MCF 10A (cell line): ENCODE data around the gene C1orf115. TPM values are rescaled to one million over a fixed set of nuclear protein-coding genes. Genes with fewer than 3 reads are reported as not detected.

Experiments
- BruUV-seq: library from RNA; stranded (reverse); fragments of 400-500 nt; replicated peaks from 2 replicates; lab custom pipeline; 2021; lab: Mats Ljungman, UMichigan
- CTCF ChIA-PET: fragments of 300-600 bp; sonication (Branson Sonifier 250); formaldehyde crosslinking; extraction: SDS; loops from one replicate; lab custom pipeline; 2021; ENCODE audit warnings: antibody characterized with exemption, inconsistent platforms; lab: Yijun Ruan, JAX
- POLR2A ChIA-PET: fragments of 300-600, 350-650 bp; sonication (Branson Sonifier 250); formaldehyde crosslinking; extraction: SDS; loops from one replicate; lab custom pipeline; 2020; ENCODE audit warnings: antibody characterized with exemption, inconsistent platforms; lab: Yijun Ruan, JAX
- DNase-seq: peaks from one replicate; pipeline ENCODE4 v3.0.0-alpha.2; 2018; ENCODE audit not compliant: unreplicated experiment
- H3K27ac Mint-ChIP-seq: one replicate; pipeline ENCODE4 v1.8.0; 2022; ENCODE audit warnings: mild to moderate bottlenecking, low read depth, mixed read lengths; ENCODE audit not compliant: unreplicated experiment
- H3K27me3 Mint-ChIP-seq: one replicate; pipeline ENCODE4 v1.8.0; 2022; ENCODE audit warnings: mixed read lengths; ENCODE audit not compliant: insufficient read depth, unreplicated experiment
- H3K36me3 Mint-ChIP-seq: one replicate; pipeline ENCODE4 v1.8.0; 2022; ENCODE audit warnings: mild to moderate bottlenecking, moderate library complexity, mixed read lengths; ENCODE audit not compliant: insufficient read depth, unreplicated experiment
- H3K4me1 Mint-ChIP-seq: one replicate; pipeline ENCODE4 v1.8.0; 2022; ENCODE audit warnings: mixed read lengths; ENCODE audit not compliant: insufficient read depth, unreplicated experiment
- H3K4me3 Mint-ChIP-seq: one replicate; pipeline ENCODE4 v1.8.0; 2022; ENCODE audit warnings: mild to moderate bottlenecking, moderate library complexity, mixed read lengths; ENCODE audit not compliant: unreplicated experiment
- H3K9me3 Mint-ChIP-seq: one replicate; pipeline ENCODE4 v1.8.0; 2022; ENCODE audit warnings: mixed read lengths; ENCODE audit not compliant: unreplicated experiment
- intact Hi-C: fragments of 100-400 bp; cut with micrococcal nuclease; formaldehyde crosslinking; loops from 2 replicates; pipeline ENCODE4 v1.14.1; 2022
- total RNA-seq: library from RNA; stranded (reverse); gene quantifications from 2 replicates; pipeline ENCODE4 v1.2.3, GENCODE V29; 2022
- TF ChIP-seq, protein P1 (sequence below): fragments of 200-600 bp; IDR thresholded peaks from one replicate; pipeline ENCODE4 v1.8.0; 2022; ENCODE audit warnings: antibody characterized with exemption, mild to moderate bottlenecking; ENCODE audit not compliant: unreplicated experiment

Gene C1orf115
- total RNA-seq, 1 experiment from 2014 or later, result 1.6 TPM

- intact Hi-C loops, result no loop called here
- H3K27me3 Mint-ChIP-seq, result no peaks in the 10 kb centered on the region
Measured at GRCh38 chr1:220692436-220693228, 2.5 kb downstream of the C1orf115 start.

GRCh38 chr1:220694866-220695382, 4.8 kb downstream of the C1orf115 start:
- no peaks in the 10 kb centered on the region for H3K9me3 Mint-ChIP-seq
- H3K4me1 Mint-ChIP-seq, result peaks cover 3% of the 10 kb centered on the region
- TF ChIP-seq, protein P1, sequence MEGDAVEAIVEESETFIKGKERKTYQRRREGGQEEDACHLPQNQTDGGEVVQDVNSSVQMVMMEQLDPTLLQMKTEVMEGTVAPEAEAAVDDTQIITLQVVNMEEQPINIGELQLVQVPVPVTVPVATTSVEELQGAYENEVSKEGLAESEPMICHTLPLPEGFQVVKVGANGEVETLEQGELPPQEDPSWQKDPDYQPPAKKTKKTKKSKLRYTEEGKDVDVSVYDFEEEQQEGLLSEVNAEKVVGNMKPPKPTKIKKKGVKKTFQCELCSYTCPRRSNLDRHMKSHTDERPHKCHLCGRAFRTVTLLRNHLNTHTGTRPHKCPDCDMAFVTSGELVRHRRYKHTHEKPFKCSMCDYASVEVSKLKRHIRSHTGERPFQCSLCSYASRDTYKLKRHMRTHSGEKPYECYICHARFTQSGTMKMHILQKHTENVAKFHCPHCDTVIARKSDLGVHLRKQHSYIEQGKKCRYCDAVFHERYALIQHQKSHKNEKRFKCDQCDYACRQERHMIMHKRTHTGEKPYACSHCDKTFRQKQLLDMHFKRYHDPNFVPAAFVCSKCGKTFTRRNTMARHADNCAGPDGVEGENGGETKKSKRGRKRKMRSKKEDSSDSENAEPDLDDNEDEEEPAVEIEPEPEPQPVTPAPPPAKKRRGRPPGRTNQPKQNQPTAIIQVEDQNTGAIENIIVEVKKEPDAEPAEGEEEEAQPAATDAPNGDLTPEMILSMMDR, result no peak
- no TSS peak for BruUV-seq
- H3K36me3 Mint-ChIP-seq, result no peaks in the 10 kb centered on the region
- no peak overlapping the region for H3K4me3 Mint-ChIP-seq
- DNase-seq, result no peak
- CTCF ChIA-PET, result interaction anchor here (0.5 to 5.1 kb wide), 7 partner anchors 8 to 414 kb away, joined by 3 to 35 read pairs (median 20); no protein-coding TSS in a partner anchor
- POLR2A ChIA-PET, result no interaction called here
- no peaks in the 10 kb centered on the region for H3K27me3 Mint-ChIP-seq
- intact Hi-C loops, result no loop called here
- H3K27ac Mint-ChIP-seq, result no peak overlapping the region

More at GRCh38 chr1:220692436-220693228, 2.5 kb downstream of the C1orf115 start:
- no peaks in the 10 kb centered on the region for H3K9me3 Mint-ChIP-seq
- TF ChIP-seq, protein P1, result no peak
- DNase-seq, result no peak
- H3K36me3 Mint-ChIP-seq, result no peaks in the 10 kb centered on the region
- CTCF ChIA-PET, result interaction anchor here (0.6 to 5.1 kb wide), 14 partner anchors 10 to 699 kb away, joined by 3 to 35 read pairs (median 10); no protein-coding TSS in a partner anchor
- no TSS peak for BruUV-seq
- POLR2A ChIA-PET, result interaction anchor here (0.6 to 0.8 kb wide), 2 partner anchors 116 to 425 kb away, joined by 3 read pairs; no protein-coding TSS in a partner anchor
- H3K4me1 Mint-ChIP-seq, result peaks cover 7% of the 10 kb centered on the region
- H3K4me3 Mint-ChIP-seq, result no peak overlapping the region
- no peak overlapping the region for H3K27ac Mint-ChIP-seq

DNA sequence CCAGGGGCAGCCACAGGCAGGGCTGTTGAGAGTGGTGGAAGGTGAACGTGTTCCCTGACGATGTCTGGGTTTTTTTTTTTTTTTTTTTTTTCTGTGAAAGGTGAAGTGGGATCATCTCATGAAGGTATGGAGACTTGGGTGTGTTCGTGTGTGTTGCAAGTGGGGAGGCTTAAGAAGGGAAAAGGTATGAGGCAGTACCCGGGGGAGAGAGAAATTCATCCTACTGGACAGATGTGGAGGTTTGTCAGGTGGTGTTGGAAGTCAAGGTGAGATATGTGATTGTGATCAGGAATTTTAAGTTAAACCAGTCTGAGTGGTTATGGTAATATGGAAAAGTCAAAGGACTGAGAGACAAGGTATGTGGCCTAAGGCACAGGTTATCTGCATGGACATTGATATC, 5.3 kb downstream of the C1orf115 start:
- H3K27ac Mint-ChIP-seq, result no peak overlapping the region
- CTCF ChIA-PET, result interaction anchor here (0.5 to 5.1 kb wide), 8 partner anchors 12 to 414 kb away, joined by 3 to 35 read pairs (median 7); no protein-coding TSS in a partner anchor
- H3K4me3 Mint-ChIP-seq, result no peak overlapping the region
- no peaks in the 10 kb centered on the region for H3K36me3 Mint-ChIP-seq
- TF ChIP-seq, protein P1, result no peak
- intact Hi-C loops, result no loop called here
- DNase-seq, result no peak
- no TSS peak for BruUV-seq
- no peaks in the 10 kb centered on the region for H3K4me1 Mint-ChIP-seq
- POLR2A ChIA-PET, result no interaction called here
- no peaks in the 10 kb centered on the region for H3K9me3 Mint-ChIP-seq
- H3K27me3 Mint-ChIP-seq, result no peaks in the 10 kb centered on the region

- no peak for DNase-seq
- no TSS peak for BruUV-seq
- Mint-ChIP-seq H3K9me3 (no peaks in the 10 kb centered on the region), H3K4me3 (no peak overlapping the region), H3K36me3 (no peaks in the 10 kb centered on the region), H3K27ac (no peak overlapping the region), H3K27me3 (no peaks in the 10 kb centered on the region), H3K4me1 (no peaks in the 10 kb centered on the region)
- ChIA-PET POLR2A (no interaction called here), CTCF (interaction anchor here (0.6 to 4.4 kb wide), 10 partner anchors 10 to 415 kb away, joined by 3 to 27 read pairs (median 4); no protein-coding TSS in a partner anchor)
- intact Hi-C loops, result no loop called here
- TF ChIP-seq, protein P1, result no peak
Measured at GRCh38 chr1:220696226-220696862, 6.2 kb downstream of the C1orf115 start.
